Measurements from ENCODE around the gene FUCA2. TPM values are rescaled to one million over a fixed set of nuclear protein-coding genes. Genes with fewer than 3 reads are reported as not detected.

The FUCA2 gene
- total RNA-seq = 50.6 and 66.8 TPM in 2 replicates

GRCh38 chr6:143510991-143511891 lies at the start of gene FUCA2:
Gene FUCA2, minus strand, starts transcription at chr6:143511720. Its CDS starts 86 bp downstream, at chr6:143511634.

GRCh38 chr6:143450453-143451371 lies 60.8 kb downstream of the FUCA2 start, which contains the start of the genes ADAT2 and PEX3:
Gene ADAT2, minus strand, starts transcription at chr6:143450695. Its CDS starts 37 bp downstream, at chr6:143450658.
Gene PEX3, plus strand, starts transcription at chr6:143450805. Its CDS starts 238 bp downstream, at chr6:143451043.

Other genes starting within 250 kb of the FUCA2 start
- gene ADAT2, start 61.0 kb downstream of the FUCA2 start, total RNA-seq = 2.9 and 3.3 TPM in 2 replicates
- gene PEX3, start 60.9 kb downstream of the FUCA2 start, total RNA-seq = 19.0 and 20.8 TPM in 2 replicates
- gene PHACTR2, start 166.2 kb upstream of the FUCA2 start, total RNA-seq = 64.2 and 84.5 TPM in 2 replicates